GM12865 (cell line): ENCODE data around the gene FARP1.

ENCODE experiments used
- DNase-seq: peaks from one replicate; pipeline ENCODE4 v3.0.0; 2010; ENCODE audit warnings: low read depth
- H3K4me3 ChIP-seq: 2 replicates; pipeline ENCODE4 v1.5.1; 2011; ENCODE audit warnings: mild to moderate bottlenecking, low read depth, low read length, control low read depth
- TF ChIP-seq, protein P1 (sequence below): IDR thresholded peaks from 2 replicates; pipeline ENCODE4 v1.5.1; 2011; ENCODE audit warnings: low read length, control low read depth, low read depth, inconsistent platforms; ENCODE audit not compliant: insufficient read depth; ENCODE audit errors: missing control alignments

The FARP1 gene

GRCh38 chr13:98377635-98378378, 234.9 kb downstream of the FARP1 start:
- DNase-seq = no peak
- TF ChIP-seq, protein P1, sequence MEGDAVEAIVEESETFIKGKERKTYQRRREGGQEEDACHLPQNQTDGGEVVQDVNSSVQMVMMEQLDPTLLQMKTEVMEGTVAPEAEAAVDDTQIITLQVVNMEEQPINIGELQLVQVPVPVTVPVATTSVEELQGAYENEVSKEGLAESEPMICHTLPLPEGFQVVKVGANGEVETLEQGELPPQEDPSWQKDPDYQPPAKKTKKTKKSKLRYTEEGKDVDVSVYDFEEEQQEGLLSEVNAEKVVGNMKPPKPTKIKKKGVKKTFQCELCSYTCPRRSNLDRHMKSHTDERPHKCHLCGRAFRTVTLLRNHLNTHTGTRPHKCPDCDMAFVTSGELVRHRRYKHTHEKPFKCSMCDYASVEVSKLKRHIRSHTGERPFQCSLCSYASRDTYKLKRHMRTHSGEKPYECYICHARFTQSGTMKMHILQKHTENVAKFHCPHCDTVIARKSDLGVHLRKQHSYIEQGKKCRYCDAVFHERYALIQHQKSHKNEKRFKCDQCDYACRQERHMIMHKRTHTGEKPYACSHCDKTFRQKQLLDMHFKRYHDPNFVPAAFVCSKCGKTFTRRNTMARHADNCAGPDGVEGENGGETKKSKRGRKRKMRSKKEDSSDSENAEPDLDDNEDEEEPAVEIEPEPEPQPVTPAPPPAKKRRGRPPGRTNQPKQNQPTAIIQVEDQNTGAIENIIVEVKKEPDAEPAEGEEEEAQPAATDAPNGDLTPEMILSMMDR = no peak

GRCh38 chr13:98384739-98385138, 241.8 kb downstream of the FARP1 start:
- TF ChIP-seq, protein P1 = no peak
- no peak for DNase-seq
- H3K4me3 ChIP-seq = no peak overlapping the region

More at GRCh38 chr13:98377635-98378378, 234.9 kb downstream of the FARP1 start:
- no peak overlapping the region for H3K4me3 ChIP-seq

GRCh38 chr13:98385606-98386005, 242.7 kb downstream of the FARP1 start:
- no peak overlapping the region for H3K4me3 ChIP-seq
- no peak for DNase-seq
- TF ChIP-seq, protein P1 = no peak

DNA sequence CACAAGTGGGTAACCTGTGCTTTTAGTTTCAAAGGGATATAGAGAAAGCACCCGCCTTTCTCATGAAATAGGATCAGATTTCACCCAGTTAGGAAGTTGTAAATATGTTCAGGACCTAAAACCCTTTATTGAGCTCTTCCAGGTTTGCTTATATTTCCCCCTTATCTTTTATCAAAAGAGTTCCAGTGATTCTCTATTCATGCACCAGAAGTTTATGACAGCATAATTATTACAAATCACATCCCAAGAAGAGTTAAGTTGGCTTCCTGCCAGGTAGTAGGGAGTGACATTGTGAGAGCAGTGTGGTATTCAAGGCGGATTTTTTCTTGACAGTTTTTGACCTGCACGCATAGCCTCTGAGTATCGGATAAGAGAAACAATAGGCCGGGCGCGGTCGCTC, 243.7 kb downstream of the FARP1 start:
- TF ChIP-seq, protein P1 = no peak
- DNase-seq = no peak
- H3K4me3 ChIP-seq = no peak overlapping the region

DNA sequence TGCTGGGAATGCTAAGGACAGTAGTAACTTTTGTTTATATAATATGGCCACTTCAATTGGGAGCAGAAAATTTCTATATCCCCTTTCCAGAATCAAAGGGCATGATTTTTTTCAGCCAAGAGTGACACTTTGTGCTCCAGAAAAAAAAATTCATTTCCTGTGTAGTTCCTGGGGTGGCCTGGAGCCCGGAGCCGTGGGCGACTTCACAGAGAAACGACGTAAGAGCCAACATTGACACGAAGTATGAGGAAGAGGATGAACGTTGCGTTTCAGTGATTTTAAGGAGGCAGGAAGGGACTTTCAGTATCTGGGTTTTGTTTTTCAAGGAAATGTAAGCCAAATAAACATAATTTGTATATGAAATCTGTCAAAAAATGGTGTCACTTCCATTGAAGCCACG, 246.4 kb downstream of the FARP1 start:
- TF ChIP-seq, protein P1 = no peak

GRCh38 chr13:98390086-98390715, 247.3 kb downstream of the FARP1 start:
- TF ChIP-seq, protein P1 = no peak
- no peak for DNase-seq
- H3K4me3 ChIP-seq = no peak overlapping the region

More for the DNA sequence above, 246.4 kb downstream of the FARP1 start:
- H3K4me3 ChIP-seq = no peak overlapping the region
- DNase-seq = no peak

GRCh38 chr13:98393873-98394272, 251.0 kb downstream of the FARP1 start:
- no peak for DNase-seq
- TF ChIP-seq, protein P1 = no peak
- H3K4me3 ChIP-seq = no peak overlapping the region
